Lung (tissue), 12 donors: ENCODE results near the gene ZFAND2B. TPM values are rescaled to one million over a fixed set of nuclear protein-coding genes. Genes with fewer than 3 reads are reported as not detected.

Experiments used
- ATAC-seq: fragments of 200-7000 bp; cut with Tn5 transposase; one replicate; pipeline ENCODE4 v1.9.1; 2020; ENCODE audit warnings: moderate number of reproducible peaks; ENCODE audit not compliant: insufficient read depth, low FRiP score
- DNase-seq, 3 donors: peaks; one replicate each; pipeline ENCODE4 v3.0.0-alpha.2; 2013 to 2017
- H3K27ac ChIP-seq, 2 donors: one replicate each; pipeline ENCODE4 v1.5.1; 2013; ENCODE audit warnings: mild to moderate bottlenecking in 2 of 2, moderate library complexity in 2 of 2, control low read depth in 1 of 2, inconsistent platforms in 1 of 2, low read depth in 1 of 2, low read length in 1 of 2
- H3K27me3 ChIP-seq, 3 donors: one replicate each; pipeline ENCODE4 v1.5.1; 2013; ENCODE audit warnings: low read length in 2 of 3; ENCODE audit not compliant: control insufficient read depth in 3 of 3, insufficient read depth in 3 of 3
- H3K36me3 ChIP-seq, 4 donors: one replicate each; pipeline ENCODE4 v1.5.1; 2013; ENCODE audit warnings: low read length in 4 of 4, mild to moderate bottlenecking in 1 of 4, moderate library complexity in 1 of 4; ENCODE audit not compliant: control insufficient read depth in 4 of 4, insufficient read depth in 4 of 4
- H3K4me1 ChIP-seq, 5 donors: one replicate each; pipeline ENCODE4 v1.5.1; 2013; ENCODE audit warnings: low read length in 5 of 5, mild to moderate bottlenecking in 2 of 5, moderate library complexity in 1 of 5; ENCODE audit not compliant: control insufficient read depth in 5 of 5, insufficient read depth in 5 of 5
- H3K4me3 ChIP-seq: one replicate; pipeline ENCODE4 v1.5.1; 2013; ENCODE audit warnings: mild to moderate bottlenecking, control low read depth, moderate library complexity
- H3K9ac ChIP-seq, 2 donors: one replicate each; pipeline ENCODE4 v1.5.1; 2013; ENCODE audit warnings: low read length in 2 of 2, control low read depth in 1 of 2; ENCODE audit not compliant: insufficient read depth in 1 of 2
- H3K9me3 ChIP-seq, 4 donors: one replicate each; pipeline ENCODE4 v1.5.1; 2013; ENCODE audit warnings: low read length in 3 of 4, mild to moderate bottlenecking in 1 of 4, moderate library complexity in 1 of 4; ENCODE audit not compliant: control insufficient read depth in 4 of 4, insufficient read depth in 3 of 4
- WGBS, 2 donors: extraction: QIAGEN DNeasy Blood & Tissue Kit; methylation state at CpG; one replicate each; pipeline ENCODE4 v1.1.7; 2013; 5-methylcytosine and 5-hydroxymethylcytosine counted together
- polyA plus RNA-seq, 2 donors: library from polyadenylated mRNA; stranded (reverse); fragments of 200-250 nt; gene quantifications; one replicate each; pipeline ENCODE4 v1.2.1, GENCODE V29; 2013
- total RNA-seq, 2 donors: library from RNA; depleted of rRNA in 1 of 2; stranded (reverse); fragments of >200 nt in 1 of 2; gene quantifications; one replicate each; pipeline ENCODE4 v1.2.1, GENCODE V29; 2014 to 2021
- TF ChIP-seq, protein P1 (sequence below): IDR thresholded peaks from 2 replicates; pipeline ENCODE4 v1.5.1; 2012; ENCODE audit warnings: mild to moderate bottlenecking; ENCODE audit errors: control extremely low read depth, extremely low read depth
- donor health status: control.
- donor health status: control.
- donor health status: Bipolar disorder and iron deficiency.
- donor health status: healthy.
- donor health status: DM: yes; HTN: yes; CAD: no.

Gene ZFAND2B
- total and polyA plus RNA-seq, 4 donors, result 28.2 to 45.1 (median 39.6) TPM

- ATAC-seq, result no peak
- TF ChIP-seq, protein P1, sequence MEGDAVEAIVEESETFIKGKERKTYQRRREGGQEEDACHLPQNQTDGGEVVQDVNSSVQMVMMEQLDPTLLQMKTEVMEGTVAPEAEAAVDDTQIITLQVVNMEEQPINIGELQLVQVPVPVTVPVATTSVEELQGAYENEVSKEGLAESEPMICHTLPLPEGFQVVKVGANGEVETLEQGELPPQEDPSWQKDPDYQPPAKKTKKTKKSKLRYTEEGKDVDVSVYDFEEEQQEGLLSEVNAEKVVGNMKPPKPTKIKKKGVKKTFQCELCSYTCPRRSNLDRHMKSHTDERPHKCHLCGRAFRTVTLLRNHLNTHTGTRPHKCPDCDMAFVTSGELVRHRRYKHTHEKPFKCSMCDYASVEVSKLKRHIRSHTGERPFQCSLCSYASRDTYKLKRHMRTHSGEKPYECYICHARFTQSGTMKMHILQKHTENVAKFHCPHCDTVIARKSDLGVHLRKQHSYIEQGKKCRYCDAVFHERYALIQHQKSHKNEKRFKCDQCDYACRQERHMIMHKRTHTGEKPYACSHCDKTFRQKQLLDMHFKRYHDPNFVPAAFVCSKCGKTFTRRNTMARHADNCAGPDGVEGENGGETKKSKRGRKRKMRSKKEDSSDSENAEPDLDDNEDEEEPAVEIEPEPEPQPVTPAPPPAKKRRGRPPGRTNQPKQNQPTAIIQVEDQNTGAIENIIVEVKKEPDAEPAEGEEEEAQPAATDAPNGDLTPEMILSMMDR, result no peak
- Histone ChIP-seq H3K27me3 (no peaks in the 10 kb centered on the region), H3K4me3 (no peak overlapping the region), H3K9me3 (no peaks in the 10 kb centered on the region), H3K27ac (no peak overlapping the region), H3K9ac (no peak overlapping the region), H3K4me1 (peaks cover 0 to 20% (median 12%) of the 10 kb centered on the region in 5 donors), H3K36me3 (peaks cover 4 to 43% (median 34%) of the 10 kb centered on the region in 4 donors)
- 81 to 90% methylated on average over 9 of the region's 9 CpGs for WGBS, 2 donors
- no peak for DNase-seq
Observed at GRCh38 chr2:219210886-219211362, 4.3 kb downstream of the ZFAND2B start.

- Histone ChIP-seq H3K9ac (no peak overlapping the region), H3K9me3 (no peaks in the 10 kb centered on the region), H3K4me1 (peaks cover 0 to 15% (median 7%) of the 10 kb centered on the region in 5 donors), H3K4me3 (no peak overlapping the region), H3K36me3 (peaks cover 4 to 51% (median 37%) of the 10 kb centered on the region in 4 donors), H3K27ac (no peak overlapping the region), H3K27me3 (no peaks in the 10 kb centered on the region)
- no peak for DNase-seq
- ATAC-seq, result no peak
- 75 to 83% methylated on average over 8 of the region's 8 CpGs for WGBS, 2 donors
- TF ChIP-seq, protein P1, result no peak
Observed at GRCh38 chr2:219213026-219213415, 6.4 kb downstream of the ZFAND2B start.

GRCh38 chr2:219213486-219214071, 7.0 kb downstream of the ZFAND2B start:
- WGBS, 2 donors, result 81 to 96% methylated on average over 10 of the region's 10 CpGs
- TF ChIP-seq, protein P1, result no peak
- no peak overlapping the region for H3K4me3 ChIP-seq
- H3K36me3 ChIP-seq, result peaks cover 4 to 45% (median 34%) of the 10 kb centered on the region in 4 donors
- H3K4me1 ChIP-seq, result peaks cover 0 to 15% (median 5%) of the 10 kb centered on the region in 5 donors
- no peak for ATAC-seq
- H3K27ac ChIP-seq, result no peak overlapping the region
- no peak for DNase-seq
- H3K27me3 ChIP-seq, result no peaks in the 10 kb centered on the region
- H3K9ac ChIP-seq, result no peak overlapping the region
- H3K9me3 ChIP-seq, result no peaks in the 10 kb centered on the region

- no peak overlapping the region for H3K27ac ChIP-seq
- TF ChIP-seq, protein P1, result no peak
- WGBS, 2 donors, result 96 to 97% methylated on average over 15 of the region's 15 CpGs
- peaks cover 0 to 16% (median 5%) of the 10 kb centered on the region in 5 donors for H3K4me1 ChIP-seq
- H3K36me3 ChIP-seq, result peaks cover 4 to 41% (median 28%) of the 10 kb centered on the region in 4 donors
- H3K4me3 ChIP-seq, result no peak overlapping the region
- no peaks in the 10 kb centered on the region for H3K9me3 ChIP-seq
- H3K27me3 ChIP-seq, result no peaks in the 10 kb centered on the region
- H3K9ac ChIP-seq, result no peak overlapping the region
- ATAC-seq (no peak), DNase-seq (no peak)
Observed at GRCh38 chr2:219214141-219214540, 7.6 kb downstream of the ZFAND2B start.
